H1 (cell line): ENCODE data around the gene TPD52L2. TPM values are rescaled to one million over a fixed set of nuclear protein-coding genes. Genes with fewer than 3 reads are reported as not detected.
A peak's percentile ranks its signal among the peaks of the same experiment; 100 is the strongest.

ENCODE experiments used
- CTCF ChIA-PET: fragments of 300-600 bp; sonication (Branson Sonifier 250); formaldehyde crosslinking; loops from one replicate; lab custom pipeline; 2021; ENCODE audit not compliant: partially characterized antibody; lab: Charles Lee
- POLR2A ChIA-PET: fragments of 300-600 bp; sonication (Branson Sonifier 250); formaldehyde crosslinking; loops from one replicate; lab custom pipeline; 2021; ENCODE audit warnings: inconsistent platforms; ENCODE audit not compliant: partially characterized antibody; lab: Charles Lee
- DNase-seq, 2 experiments: peaks; one replicate each; pipeline versions ENCODE4 v3.0.0 to v3.0.0-alpha.2; 2010 to 2022; ENCODE audit warnings: low spot score in 2 of 2, low read depth in 1 of 2, mixed read lengths in 1 of 2
- FAIRE-seq: peaks from 2 replicates; lab custom pipeline; 2011; peaks lifted over from hg19 to GRCh38; lab: Jason Lieb, UNC
- H2AFZ ChIP-seq: 2 replicates; pipeline ENCODE4 v1.8.1; 2012; ENCODE audit warnings: low read length, inconsistent platforms
- H2AK5ac ChIP-seq: 2 replicates; pipeline ENCODE4 v1.6.1; 2013; ENCODE audit warnings: low read depth, low read length
- H2BK120ac ChIP-seq: replicated peaks from 2 replicates; pipeline ENCODE3; 2013; ENCODE audit warnings: low read depth, low read length, inconsistent platforms
- H2BK12ac ChIP-seq: 2 replicates; pipeline ENCODE4 v1.6.1; 2013; ENCODE audit warnings: low read depth, low read length
- H2BK15ac ChIP-seq: 2 replicates; pipeline ENCODE4 v1.6.1; 2013; ENCODE audit warnings: low read length
- H2BK20ac ChIP-seq: 2 replicates; pipeline ENCODE4 v1.6.1; 2013; ENCODE audit warnings: low read length
- H2BK5ac ChIP-seq: 2 replicates; pipeline ENCODE4 v1.6.1; 2013; ENCODE audit warnings: low read depth, low read length
- H3K14ac ChIP-seq: 2 replicates; pipeline ENCODE4 v1.6.1; 2013; ENCODE audit warnings: inconsistent platforms; ENCODE audit not compliant: insufficient read length
- H3K18ac ChIP-seq: 2 replicates; pipeline ENCODE4 v1.6.1; 2013; ENCODE audit warnings: low read length; ENCODE audit errors: extremely low read depth
- H3K23ac ChIP-seq: 2 replicates; pipeline ENCODE4 v1.6.1; 2013; ENCODE audit warnings: inconsistent platforms; ENCODE audit not compliant: insufficient read length
- H3K23me2 ChIP-seq: 2 replicates; pipeline ENCODE4 v1.6.1; 2013; ENCODE audit warnings: low read depth, low read length
- H3K27ac ChIP-seq: 2 replicates; pipeline ENCODE4 v1.6.1; 2011; ENCODE audit warnings: low read depth, low read length, inconsistent platforms
- H3K27me3 ChIP-seq, 4 experiments: replicated peaks in 1 of 4; 1 replicate in 1 of 4; 2 replicates in 3 of 4; pipeline versions ENCODE4 v1.6.1 to v1.8.1; 2011 to 2013; ENCODE audit warnings: low read length in 3 of 4, mild to moderate bottlenecking in 3 of 4, inconsistent platforms in 2 of 4, mixed read lengths in 2 of 4, moderate library complexity in 1 of 4; ENCODE audit not compliant: control insufficient read depth in 3 of 4, insufficient read depth in 3 of 4; ENCODE audit errors: extremely low read depth in 1 of 4
- H3K36me3 ChIP-seq, 4 experiments: 2 replicates each; pipeline versions ENCODE4 v1.6.1 to v1.8.1; 2011 to 2013; ENCODE audit warnings: mild to moderate bottlenecking in 4 of 4, low read length in 3 of 4, moderate library complexity in 2 of 4, control low read depth in 1 of 4, inconsistent platforms in 1 of 4; ENCODE audit not compliant: insufficient read depth in 4 of 4, control insufficient read depth in 2 of 4
- H3K4ac ChIP-seq: replicated peaks from 2 replicates; pipeline ENCODE3; 2013; ENCODE audit warnings: low read length, low read depth, mixed read lengths, inconsistent platforms; ENCODE audit not compliant: insufficient read length
- H3K4me1 ChIP-seq, 4 experiments: replicated peaks in 1 of 4; 1 replicate in 1 of 4; 2 replicates in 3 of 4; pipeline versions ENCODE4 v1.6.1 to v1.8.1; 2011 to 2013; ENCODE audit warnings: low read length in 3 of 4, inconsistent platforms in 2 of 4, mixed read lengths in 1 of 4; ENCODE audit not compliant: insufficient read depth in 4 of 4, control insufficient read depth in 3 of 4
- H3K4me2 ChIP-seq, 2 experiments: 2 replicates each; pipeline versions ENCODE4 v1.6.1 to v1.8.1; 2011 to 2013; ENCODE audit warnings: low read depth in 2 of 2, low read length in 2 of 2, control low read depth in 1 of 2, inconsistent platforms in 1 of 2, mild to moderate bottlenecking in 1 of 2; ENCODE audit not compliant: insufficient read depth in 1 of 2
- H3K4me3 ChIP-seq, 4 experiments: fragments of 200-600, 300-600 bp in 1 of 4; sonication (generic), shearing (Covaris generic), sonication (Bioruptor Twin) in 1 of 4; 2 replicates each; pipeline versions ENCODE4 v1.5.1 to v1.8.1; 2011 to 2016; ENCODE audit warnings: low read length in 4 of 4, low read depth in 3 of 4, control low read depth in 2 of 4, inconsistent platforms in 2 of 4, mild to moderate bottlenecking in 2 of 4, mixed read lengths in 1 of 4, moderate library complexity in 1 of 4; ENCODE audit not compliant: insufficient read depth in 2 of 4; ENCODE audit errors: extremely low read depth in 1 of 4
- H3K56ac ChIP-seq: replicated peaks from 2 replicates; pipeline ENCODE3; 2013; ENCODE audit warnings: low read depth, mild to moderate bottlenecking, mixed read lengths, low read length, inconsistent platforms; ENCODE audit not compliant: insufficient read length
- H3K79me1 ChIP-seq: 2 replicates; pipeline ENCODE4 v1.6.1; 2013; ENCODE audit warnings: low read depth, low read length, control low read depth
- H3K79me2 ChIP-seq, 2 experiments: 2 replicates each; pipeline versions ENCODE4 v1.6.1 to v1.8.1; 2012 to 2013; ENCODE audit warnings: low read length in 2 of 2, mild to moderate bottlenecking in 2 of 2, inconsistent platforms in 1 of 2; ENCODE audit not compliant: insufficient read depth in 2 of 2, control insufficient read depth in 1 of 2
- H3K9ac ChIP-seq, 4 experiments: replicated peaks in 1 of 4; 1 replicate in 1 of 4; 2 replicates in 3 of 4; pipeline versions ENCODE4 v1.6.1 to v1.8.1; 2011 to 2013; ENCODE audit warnings: low read depth in 3 of 4, low read length in 3 of 4, control low read depth in 2 of 4, mild to moderate bottlenecking in 2 of 4, moderate library complexity in 2 of 4, inconsistent platforms in 1 of 4; ENCODE audit errors: extremely low read depth in 1 of 4
- H3K9me3 ChIP-seq, 2 experiments: 2 replicates each; pipeline versions ENCODE4 v1.6.1 to v1.8.1; 2012 to 2013; ENCODE audit warnings: mild to moderate bottlenecking in 2 of 2, moderate library complexity in 2 of 2, control low read depth in 1 of 2, inconsistent platforms in 1 of 2, low read depth in 1 of 2, low read length in 1 of 2, mixed read lengths in 1 of 2; ENCODE audit not compliant: insufficient read depth in 2 of 2
- H4K20me1 ChIP-seq, 2 experiments: replicated peaks in 1 of 2; 2 replicates each; pipeline versions ENCODE3 to v1.8.1; 2011 to 2013; ENCODE audit warnings: inconsistent platforms in 2 of 2, low read length in 2 of 2, mild to moderate bottlenecking in 1 of 2; ENCODE audit not compliant: insufficient read depth in 2 of 2, control insufficient read depth in 1 of 2
- H4K5ac ChIP-seq: 2 replicates; pipeline ENCODE4 v1.6.1; 2013; ENCODE audit warnings: low read length, low read depth, mixed read lengths, inconsistent platforms; ENCODE audit not compliant: insufficient read length
- H4K8ac ChIP-seq: 2 replicates; pipeline ENCODE4 v1.8.0; 2013; ENCODE audit warnings: mild to moderate bottlenecking, moderate library complexity, low read length, inconsistent platforms; ENCODE audit not compliant: insufficient read depth; ENCODE audit errors: extremely low read depth
- H4K91ac ChIP-seq: replicated peaks from 2 replicates; pipeline ENCODE3; 2013; ENCODE audit warnings: low read length, mixed read lengths, inconsistent platforms; ENCODE audit not compliant: insufficient read length
- BACH1 ChIP-seq: IDR thresholded peaks from 2 replicates; pipeline ENCODE4 v1.6.1; 2012; ENCODE audit warnings: low read length, improper control_type of control experiment
- CEBPB ChIP-seq: IDR thresholded peaks from 2 replicates; pipeline ENCODE4 v1.6.1; 2012; ENCODE audit warnings: low read depth, low read length
- EGR1 ChIP-seq: IDR thresholded peaks from 2 replicates; pipeline ENCODE4 v1.6.1; 2011; ENCODE audit warnings: low read depth, low read length, borderline replicate concordance
- MAFK ChIP-seq: IDR thresholded peaks from 2 replicates; pipeline ENCODE4 v1.6.1; 2012; ENCODE audit warnings: low read depth, mild to moderate bottlenecking, improper control_type of control experiment, low read length
- MAX ChIP-seq: IDR thresholded peaks from 2 replicates; pipeline ENCODE4 v1.6.1; 2012; ENCODE audit warnings: inconsistent platforms
- POLR2A ChIP-seq, 2 experiments: IDR thresholded peaks; 1 replicate in 1 of 2; 2 replicates in 1 of 2; pipeline ENCODE4 v1.6.1; 2011; ENCODE audit warnings: low read depth in 2 of 2, low read length in 2 of 2, mild to moderate bottlenecking in 2 of 2; ENCODE audit errors: control extremely low read depth in 1 of 2
- SIN3A ChIP-seq, 2 experiments: IDR thresholded peaks in 1 of 2; conservative IDR thresholded peaks in 1 of 2; 2 replicates each; pipeline ENCODE4 v1.6.1; 2011 to 2012; ENCODE audit warnings: low read length in 2 of 2, improper control_type of control experiment in 1 of 2, low read depth in 1 of 2, mild to moderate bottlenecking in 1 of 2
- SP2 ChIP-seq: IDR thresholded peaks from 2 replicates; pipeline ENCODE4 v1.6.1; 2012; ENCODE audit warnings: mild to moderate bottlenecking, low read length, inconsistent platforms
- TEAD4 ChIP-seq: IDR thresholded peaks from 2 replicates; pipeline ENCODE4 v1.6.1; 2012; ENCODE audit warnings: low read depth, low read length, inconsistent platforms, mixed read lengths
- WGBS, 2 experiments: shearing (Covaris generic) in 1 of 2; methylation state at CpG; one replicate each; pipeline versions ENCODE4 v1.1.6 to v1.1.7; 2013 to 2015; ENCODE audit warnings: low lambda C conversion rate in 2 of 2, mixed read lengths in 2 of 2, inconsistent platforms in 1 of 2, low coverage in 1 of 2, missing lambda C conversion rate in 1 of 2; ENCODE audit not compliant: insufficient replicate concordance in 2 of 2, insufficient coverage in 1 of 2, insufficient read length in 1 of 2; ENCODE audit errors: extremely low coverage in 1 of 2, missing lambda C conversion rate in 1 of 2; 5-methylcytosine and 5-hydroxymethylcytosine counted together
- polyA plus RNA-seq, 7 experiments: library from polyadenylated mRNA; depleted of rRNA in 3 of 7; stranded (reverse) in 5 of 7; unstranded in 2 of 7; fragments of >200 nt in 5 of 7; fragments of 200-250 nt in 2 of 7; gene quantifications; 1 replicate in 5 of 7; 2 replicates in 1 of 7; 4 replicates in 1 of 7; pipeline versions ENCODE4 v1.2.1 to v1.2.3, GENCODE V29; 2011 to 2013; ENCODE audit warnings: missing spikeins in 2 of 7, mixed read lengths in 2 of 7
- total RNA-seq: library from RNA; stranded (reverse); fragmentation: NEBNext Ultra II Directional; extraction: Animal tissue kit (Norgen Biotek cat#: 25700); gene quantifications from 2 replicates; pipeline ENCODE4 v1.2.1, GENCODE V29; 2021

The TPD52L2 gene
- total and polyA plus RNA-seq, 2 of the 8 experiments (the other 6 are each of a cell fraction or from before 2014, with no cell fraction given), result 77.1 to 80.2 TPM

DNA sequence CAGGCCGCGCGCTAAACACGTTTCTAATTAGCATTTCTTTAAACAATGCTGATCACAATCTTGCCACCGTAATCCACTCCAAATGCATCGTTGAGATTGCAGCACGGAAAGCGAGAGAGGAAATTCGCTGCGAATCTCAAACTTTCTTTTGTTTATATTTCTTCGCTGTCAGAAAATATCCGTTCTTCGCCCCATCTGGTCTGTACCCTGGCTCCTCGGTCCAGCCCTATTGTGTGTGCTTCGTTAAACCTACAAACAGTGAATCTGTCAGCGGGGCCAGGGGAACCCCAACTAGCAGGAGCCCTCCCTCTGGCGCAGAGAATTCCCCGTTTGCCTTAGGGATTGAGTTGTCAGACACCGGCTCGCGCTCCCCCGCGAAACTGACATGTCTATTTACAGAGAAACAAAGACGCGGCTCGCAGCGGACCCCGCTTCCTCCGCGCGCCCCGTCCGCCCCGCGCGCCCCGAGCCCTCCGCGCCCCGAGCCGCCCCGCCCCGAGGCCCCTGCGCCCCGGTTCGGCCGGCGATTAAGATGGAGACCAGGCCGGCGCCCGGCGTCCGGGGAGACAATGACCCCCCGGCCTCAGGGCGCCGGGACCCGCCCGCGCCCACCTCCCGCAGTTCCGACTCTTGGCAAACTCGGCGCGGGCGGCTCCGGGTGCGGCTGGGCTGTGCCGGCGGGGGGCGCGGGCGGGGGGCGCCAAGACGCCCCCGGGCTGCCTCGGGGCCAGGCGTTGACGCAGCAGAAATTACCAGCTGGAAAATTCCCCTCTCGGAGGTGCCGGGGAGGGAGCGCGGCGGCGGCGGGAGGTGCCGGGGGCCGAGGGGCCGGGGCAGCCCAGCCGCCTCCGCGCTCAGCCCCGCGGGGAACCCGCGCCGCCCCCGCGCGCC, 34.9 kb upstream of the TPD52L2 start:
- Histone ChIP-seq H3K9ac (peak overlapping the region in 2 of 4 experiments; percentile 41 to 59; a peak in 2 of 7 replicates), H3K4me3 (peak overlapping the region; percentile 54 to 80 (median 56)), H2BK12ac (no peak overlapping the region), H2BK120ac (no peak overlapping the region), H2BK20ac (no peak overlapping the region), H2AFZ (no peak overlapping the region), H2AK5ac (no peak overlapping the region), H3K79me1 (peaks cover 11% of the 10 kb centered on the region), H3K56ac (peak overlapping the region; percentile 22), H3K27ac (no peak overlapping the region), H4K20me1 (peaks cover 6 to 20% of the 10 kb centered on the region in 2 experiments), H3K9me3 (no peaks in the 10 kb centered on the region), H4K8ac (no peak overlapping the region), H3K4me1 (peaks cover 4 to 25% (median 17%) of the 10 kb centered on the region in 4 experiments), H3K36me3 (no peaks in the 10 kb centered on the region; a peak in 1 of 8 replicates), H4K5ac (no peak overlapping the region), H3K18ac (no peak overlapping the region), H3K4ac (no peak overlapping the region), H3K79me2 (peaks cover 14 to 41% of the 10 kb centered on the region in 2 experiments), H2BK5ac (no peak overlapping the region), H2BK15ac (0 out of 2 replicates have a peak overlapping the region, but pooled peaks have one; percentile 22), H3K4me2 (peak overlapping the region; percentile 79 to 96), H4K91ac (no peak overlapping the region), H3K14ac (peak overlapping the region; percentile 28), H3K27me3 (peaks cover 14 to 36% (median 28%) of the 10 kb centered on the region in 4 experiments; a peak in 6 of 7 replicates), H3K23me2 (peaks cover 15% of the 10 kb centered on the region; the same call in 1 of the 2 replicates), H3K23ac (no peak overlapping the region)
- no peak for FAIRE-seq
- WGBS, 2 experiments, result 1% methylated on average over 23 of the region's 99 CpGs; no CpG with 5 or more reads in 1 of the 2 experiments
- ChIA-PET POLR2A (interaction anchor here (0.8 to 1.5 kb wide), 3 partner anchors 17 to 35 kb away, joined by 3 to 4 read pairs (median 3); partner anchors contain the start of gene TPD52L2), CTCF (interaction anchor here (1.0 to 1.5 kb wide), 6 partner anchors 11 to 48 kb away, joined by 3 to 5 read pairs (median 5); no protein-coding TSS in a partner anchor)
- no peak for DNase-seq
- TF ChIP-seq MAFK, result no peak
- TF ChIP-seq SIN3A (conservative IDR thresholded peaks at IDR 0.05 in 1 of 2, IDR thresholded peaks at IDR 0.05 in 1 of 2; ENCODE audit: low read depth in 1 of 2, low read length in 2 of 2), result peak; percentile 42 to 90; a peak in 2 of 4 replicates
- peak; percentile 13; the same call in 1 of the 2 replicates for TF ChIP-seq EGR1
- TF ChIP-seq POLR2A (IDR thresholded peaks at IDR 0.05; ENCODE audit: control extremely low read depth in 1 of 2, low read depth in 2 of 2, low read length in 2 of 2), result no peak
- no peak for TF ChIP-seq TEAD4
- TF ChIP-seq MAX, result 0 out of 2 replicates have a peak, but pooled peaks have one; percentile 10
- TF ChIP-seq BACH1, result peak; percentile 17; the same call in 1 of the 2 replicates
- no peak for TF ChIP-seq CEBPB
- no peak for TF ChIP-seq SP2
